ENCODE measurements around the gene TMEM39B. TPM values are rescaled to one million over a fixed set of nuclear protein-coding genes. Genes with fewer than 3 reads are reported as not detected.

The TMEM39B gene
- 5.1 and 7.8 TPM in 2 replicates for total RNA-seq

DNA sequence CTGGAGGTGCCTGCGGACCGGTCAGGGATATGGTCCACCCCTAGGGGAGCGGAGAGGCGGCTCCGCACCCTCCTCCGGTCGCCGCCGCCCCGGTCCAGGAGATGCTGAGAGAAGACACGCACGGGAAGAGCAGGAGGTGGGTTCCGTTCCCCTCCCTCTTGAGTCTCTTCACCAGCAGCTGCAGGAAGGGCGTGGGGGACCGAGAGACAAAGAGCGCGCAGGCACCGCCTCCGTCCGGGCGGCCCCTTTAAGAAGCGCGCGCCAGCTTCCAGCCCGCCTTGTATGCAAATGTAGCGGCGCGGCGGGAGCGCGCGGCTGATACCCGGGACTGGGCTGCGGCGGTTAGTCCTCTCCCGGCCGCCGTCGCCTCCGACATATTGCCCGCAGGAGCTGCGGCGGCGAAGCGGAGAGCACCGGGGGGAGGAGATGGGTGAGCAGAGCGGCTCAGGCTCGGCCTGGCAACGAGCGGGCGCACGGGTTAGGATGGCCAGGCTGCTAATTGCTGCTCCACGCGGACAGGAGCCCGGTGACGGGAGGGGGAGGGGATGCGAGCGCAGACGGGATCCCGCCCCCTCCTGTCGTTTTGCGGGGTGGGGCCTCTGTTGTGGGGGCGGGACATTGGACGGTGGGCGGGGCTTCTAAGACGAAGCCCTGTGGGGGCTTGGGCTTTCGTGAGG, at the start of gene TMEM39B:
TSS of gene TMEM39B (plus strand) at position 318 of the 677 bp plus-strand sequence. CDS start at position 427, 109 bp downstream.

DNA sequence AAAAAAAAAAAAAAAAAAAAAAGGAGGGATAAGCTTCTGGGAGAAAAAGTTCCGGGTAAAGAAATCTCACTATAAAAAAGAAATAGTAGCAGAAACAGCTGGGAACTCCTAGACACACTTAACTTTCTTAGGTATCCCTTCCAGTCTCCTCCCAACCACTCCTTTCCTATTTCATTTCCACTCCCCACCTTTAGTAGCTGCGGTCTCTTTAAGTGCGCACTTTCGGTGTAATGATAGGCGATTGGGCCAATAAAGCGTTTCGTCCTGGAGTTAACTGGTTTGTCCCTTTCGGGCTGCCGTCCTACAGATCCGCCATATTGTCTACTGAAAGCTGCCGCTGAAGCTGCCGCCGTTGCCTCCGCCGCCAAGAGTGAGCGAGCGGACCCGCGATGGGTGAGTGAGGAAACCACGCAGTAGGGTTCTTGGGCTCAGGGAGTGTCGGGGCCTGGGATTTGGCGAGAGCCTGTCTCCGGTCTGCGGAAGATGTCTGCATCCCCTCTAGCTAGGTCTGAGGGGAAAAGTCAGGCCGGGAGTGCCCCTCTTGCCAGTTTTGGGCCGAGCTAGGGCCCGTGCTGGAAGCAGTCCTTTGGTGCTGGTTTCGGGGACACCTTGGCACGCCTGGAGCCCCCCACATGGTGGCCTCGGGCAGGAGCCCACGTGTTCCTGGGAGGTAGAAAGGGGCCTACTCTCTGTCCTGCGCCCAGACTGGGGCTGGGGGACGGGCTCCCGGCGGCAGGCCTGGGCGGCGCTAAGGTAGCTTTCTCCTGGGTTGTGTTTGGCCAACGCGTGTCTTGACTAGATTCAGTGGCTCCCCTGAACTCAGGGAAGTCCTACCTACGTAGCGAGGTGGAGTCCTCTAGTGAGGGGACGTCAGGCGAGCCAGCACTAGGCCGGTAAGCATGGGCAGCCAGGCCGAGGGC, 35.3 kb downstream of the TMEM39B start, which contains the start of gene KPNA6:
TSS of gene KPNA6 (plus strand) at position 315 of the 920 bp plus-strand sequence. CDS start at position 390, 75 bp downstream.

Other genes starting within 250 kb of the TMEM39B start
- gene PTP4A2, start 134.6 kb upstream of the TMEM39B start, total RNA-seq = 269 and 360 TPM in 2 replicates
- gene KHDRBS1, start 59.1 kb upstream of the TMEM39B start, total RNA-seq = 82.7 and 95.7 TPM in 2 replicates
- 45.3 and 47.7 TPM in 2 replicates for gene KPNA6, start 35.1 kb downstream of the TMEM39B start, total RNA-seq
- 57.9 and 77.3 TPM in 2 replicates for gene TXLNA, start 106.7 kb downstream of the TMEM39B start, total RNA-seq
- gene CCDC28B, start 127.7 kb downstream of the TMEM39B start, total RNA-seq = 17.6 and 17.9 TPM in 2 replicates
- gene IQCC, start 132.7 kb downstream of the TMEM39B start, total RNA-seq = 1.4 and 2.1 TPM in 2 replicates
- not detected in 2 replicates for gene DCDC2B, start 136.2 kb downstream of the TMEM39B start, total RNA-seq
- 14.2 and 16.4 TPM in 2 replicates for gene TMEM234, start 149.4 kb downstream of the TMEM39B start, total RNA-seq
- 502 and 539 TPM in 2 replicates for gene EIF3I, start 149.5 kb downstream of the TMEM39B start, total RNA-seq
- gene FAM167B, start 174.3 kb downstream of the TMEM39B start, total RNA-seq = 0.35 TPM in 1 of 2 replicates, not detected in the other
- not detected in 2 replicates for gene LCK, start 178.3 kb downstream of the TMEM39B start, total RNA-seq
- gene HDAC1, start 219.1 kb downstream of the TMEM39B start, total RNA-seq = 65.6 and 69.5 TPM in 2 replicates